GM19463 (cell line): ENCODE measurements around the gene KRTAP10-5.
"Not testable (repeated sequence)": the region's sequence is repeated elsewhere in the genome, so short reads cannot be mapped to it uniquely, and the experiment has no call there.

Experiments used
- ATAC-seq: cut with Tn5 transposase; IDR thresholded peaks from one replicate; pipeline ENCODE4 v1.9.1; 2021; ENCODE audit warnings: mild to moderate bottlenecking, moderate library complexity; ENCODE audit not compliant: unreplicated experiment

KRTAP10-5 gene

GRCh38 chr21:44551340-44551961 lies 29.0 kb downstream of the KRTAP10-5 start, which contains the start of gene KRTAP10-2:
KRTAP10-2 (minus strand) TSS chr21:44551505; CDS start chr21:44551458, 47 bp downstream.
- no peak for ATAC-seq

GRCh38 chr21:44550807-44551206 lies 29.6 kb downstream of the KRTAP10-5 start:
- ATAC-seq, result no peak

- ATAC-seq, result not testable (repeated sequence)
Observed at GRCh38 chr21:44550285-44550684, 30.1 kb downstream of the KRTAP10-5 start.

GRCh38 chr21:44549525-44550211 lies 30.7 kb downstream of the KRTAP10-5 start:
- ATAC-seq, result no peak

DNA sequence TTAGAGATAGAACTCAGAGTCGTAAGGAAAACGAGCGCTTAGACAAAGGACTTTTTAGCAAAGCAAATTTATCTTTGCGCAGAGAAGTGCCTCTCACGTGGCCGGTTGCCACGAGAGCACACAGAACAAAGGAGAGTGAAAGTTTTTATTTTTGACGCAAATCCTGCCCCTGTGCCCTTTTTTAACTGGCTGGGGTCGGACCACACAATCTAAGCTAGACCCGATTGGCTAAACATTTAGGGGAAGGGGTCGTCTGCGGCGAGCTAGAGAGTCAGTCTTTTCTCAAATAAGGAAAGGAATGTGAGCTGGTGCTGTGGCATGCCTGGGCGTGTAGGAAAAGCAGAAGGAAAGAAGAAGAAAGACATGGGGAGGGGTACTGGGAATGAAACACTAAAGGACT lies 31.5 kb downstream of the KRTAP10-5 start:
- ATAC-seq, result no peak

GRCh38 chr21:44548381-44548780 lies 32.0 kb downstream of the KRTAP10-5 start:
- ATAC-seq, result no peak

GRCh38 chr21:44547656-44548331 lies 32.6 kb downstream of the KRTAP10-5 start:
- no peak for ATAC-seq

GRCh38 chr21:44544566-44544965 lies 35.8 kb downstream of the KRTAP10-5 start:
- no peak for ATAC-seq

DNA sequence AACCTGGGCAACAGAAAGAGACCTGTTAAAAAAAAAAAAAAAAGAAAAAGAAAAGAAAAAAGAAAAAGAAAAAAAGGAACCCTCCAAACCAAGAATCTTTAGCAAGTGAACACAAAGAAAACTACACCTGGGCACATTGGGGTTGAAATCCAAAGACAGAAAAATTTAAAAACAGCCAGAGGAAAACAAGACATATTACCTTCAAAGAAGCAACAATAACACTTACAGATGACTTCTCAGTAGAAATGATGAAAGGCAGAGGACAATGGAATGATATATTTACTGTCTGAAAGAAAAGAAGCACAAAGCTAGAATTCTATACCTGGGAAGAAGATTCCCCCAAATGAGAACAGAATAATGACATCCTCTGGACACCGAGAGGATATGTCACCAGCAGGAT lies 37.7 kb downstream of the KRTAP10-5 start:
- no peak for ATAC-seq

DNA sequence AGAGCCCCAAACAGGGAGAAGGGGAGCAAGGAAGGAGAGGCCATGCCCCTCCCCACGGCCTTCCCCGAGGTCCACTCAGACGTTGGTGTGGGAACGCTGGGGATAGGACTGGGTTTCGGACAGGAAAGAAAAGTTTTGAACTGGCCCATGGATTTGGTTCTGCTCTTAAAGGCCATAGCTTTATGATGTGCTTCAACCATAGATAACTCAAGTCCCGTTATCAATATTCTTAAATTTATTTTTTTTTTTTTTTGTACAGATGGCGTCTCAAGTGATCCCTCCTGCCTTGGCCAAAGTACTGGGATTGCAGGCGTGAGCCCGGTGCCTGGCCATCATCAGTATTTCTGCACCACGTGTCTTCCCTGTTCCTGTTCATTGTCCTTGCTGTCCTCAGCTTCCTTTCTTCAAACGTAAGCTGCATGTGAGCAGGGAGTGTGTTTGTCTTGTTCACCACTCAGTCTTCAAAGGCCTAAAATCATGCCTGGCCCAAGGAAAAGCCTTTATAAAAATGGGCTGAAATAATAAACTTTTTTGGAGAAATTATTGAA lies 39.6 kb downstream of the KRTAP10-5 start:
- ATAC-seq, result no peak

GRCh38 chr21:44539991-44540666 lies 40.3 kb downstream of the KRTAP10-5 start, which contains the start of gene KRTAP10-1:
KRTAP10-1 (minus strand) TSS chr21:44540195; CDS start chr21:44540150, 45 bp downstream.
- no peak for ATAC-seq

DNA sequence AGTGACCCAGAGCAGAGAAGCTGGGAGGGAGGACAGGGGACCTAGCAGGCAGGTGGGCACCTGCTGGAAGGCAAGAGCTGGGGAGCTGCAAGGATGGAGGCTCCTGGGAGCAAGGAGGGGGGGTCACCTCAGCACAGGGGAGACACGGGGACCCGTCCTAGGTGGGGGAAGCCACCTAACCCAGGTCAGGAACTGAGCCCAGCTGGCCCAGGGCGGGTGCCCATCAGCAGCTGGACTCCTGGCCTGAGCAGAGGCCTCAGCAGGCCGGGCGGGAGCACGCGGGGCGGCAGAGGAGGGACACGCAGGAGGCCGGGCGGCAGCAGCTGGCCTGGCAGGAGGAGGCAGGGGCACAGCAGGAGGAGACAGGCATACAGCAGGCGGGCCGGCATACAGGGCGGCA lies 41.4 kb downstream of the KRTAP10-5 start:
- no peak for ATAC-seq

DNA sequence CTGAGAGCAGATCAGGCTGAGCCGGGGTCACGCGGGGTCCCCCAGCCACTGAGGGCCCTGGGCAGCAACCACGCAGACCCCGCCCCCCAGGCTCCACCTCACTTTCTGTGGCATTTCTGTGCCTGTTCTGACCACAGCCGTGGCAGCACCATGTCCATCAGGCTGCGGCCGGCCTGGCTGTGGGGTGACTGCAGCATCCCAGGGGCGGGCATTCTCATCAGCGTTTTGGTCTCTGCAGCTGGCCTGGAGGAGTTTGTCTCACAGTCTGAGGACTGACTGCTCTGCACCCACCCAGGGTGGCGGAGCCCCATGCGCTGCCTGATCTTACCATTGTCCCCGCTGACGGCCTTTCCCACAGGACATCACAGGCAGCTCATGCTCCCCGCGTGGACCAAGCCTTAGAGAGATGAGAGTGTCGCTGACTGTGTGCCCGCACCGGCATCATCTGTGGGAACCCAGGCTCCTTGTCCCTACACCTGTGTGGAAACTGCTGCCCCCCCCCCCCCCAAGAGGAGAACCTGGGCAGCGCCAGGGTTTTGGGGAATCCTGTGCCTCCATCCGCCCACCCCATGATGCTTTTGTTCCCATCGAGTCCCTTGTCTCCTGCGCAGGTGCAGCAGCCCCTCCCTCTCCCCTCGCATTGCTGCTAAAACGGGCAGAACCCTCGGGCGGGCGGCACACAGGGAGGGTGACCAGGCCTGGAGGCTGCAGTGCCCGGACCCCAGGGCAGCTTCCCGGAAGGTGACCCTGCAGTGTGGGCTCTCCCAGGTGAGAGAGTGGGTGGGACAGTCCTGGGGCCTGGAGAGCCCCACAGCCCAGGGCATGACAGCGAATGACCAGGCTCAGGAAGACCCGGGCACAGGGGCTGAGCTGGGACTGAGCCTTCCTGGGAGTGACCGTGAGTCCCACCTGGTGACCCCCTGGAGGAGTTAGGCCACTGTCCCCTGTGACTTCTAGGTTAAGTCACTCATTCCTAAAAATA lies 42.2 kb downstream of the KRTAP10-5 start:
- ATAC-seq, result no peak

GRCh38 chr21:44535963-44536362 lies 44.4 kb downstream of the KRTAP10-5 start:
- ATAC-seq, result no peak

GRCh38 chr21:44534688-44535087 lies 45.7 kb downstream of the KRTAP10-5 start:
- no peak for ATAC-seq

- ATAC-seq, result no peak
Observed at GRCh38 chr21:44533891-44534627, 46.3 kb downstream of the KRTAP10-5 start.

DNA sequence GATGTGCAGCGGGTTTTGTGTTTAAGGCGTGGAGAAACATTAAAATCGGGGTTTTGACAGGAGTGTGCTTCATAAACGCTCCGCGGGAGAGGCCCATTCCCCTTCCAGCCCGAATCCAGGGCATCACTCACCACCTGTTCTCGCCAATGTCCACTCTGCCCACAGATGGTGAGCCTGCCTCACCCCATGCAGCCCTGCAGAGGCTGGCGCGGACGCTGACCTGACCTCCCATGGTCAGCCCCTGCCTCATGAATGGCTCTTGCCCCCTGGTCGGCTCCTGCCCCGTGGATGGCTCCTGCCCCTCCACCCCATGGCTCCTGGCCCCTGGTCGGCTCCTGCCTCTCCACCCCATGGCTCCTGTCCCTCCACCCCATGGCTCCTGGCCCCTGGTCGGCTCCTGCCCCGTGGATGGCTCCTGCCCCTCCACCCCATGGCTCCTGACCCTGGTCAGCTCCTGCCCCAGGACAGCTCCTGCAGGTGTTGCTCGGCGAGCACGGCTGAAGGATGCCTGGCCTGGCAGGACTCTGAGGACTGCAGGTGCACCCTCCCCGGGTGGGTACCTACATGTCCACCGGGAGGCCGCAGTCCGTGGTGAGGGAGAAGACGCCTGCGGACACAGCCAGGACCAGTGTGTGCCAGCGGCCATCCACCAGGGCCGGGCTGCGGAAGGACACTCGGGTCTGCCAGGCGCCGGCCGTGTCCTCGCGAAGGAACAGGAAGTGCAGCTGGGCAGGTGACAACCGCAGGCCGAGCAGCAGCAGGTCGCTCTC lies 47.1 kb downstream of the KRTAP10-5 start:
- no peak for ATAC-seq

DNA sequence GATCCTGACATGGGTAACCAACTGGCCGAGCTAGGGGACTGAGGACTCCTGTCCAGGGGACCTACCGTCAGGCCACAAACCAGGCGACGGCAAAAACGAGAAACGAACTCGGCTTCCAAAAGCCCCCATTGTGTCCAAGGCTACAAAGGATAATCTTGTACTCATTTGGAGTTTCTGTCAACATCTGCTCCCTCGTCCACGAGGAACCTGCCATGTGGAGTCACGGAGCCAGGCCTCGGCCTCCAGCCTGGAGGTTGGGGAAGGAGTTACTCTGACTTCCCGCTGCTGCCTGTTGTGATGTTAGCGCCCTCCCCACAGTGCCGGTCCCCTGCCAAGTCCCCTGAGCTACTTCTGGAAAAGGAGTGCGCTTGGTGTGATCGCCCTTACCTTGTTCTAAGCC lies 47.7 kb downstream of the KRTAP10-5 start:
- ATAC-seq, result no peak
